Subcutaneous abdominal adipose tissue (tissue), 5 donors: ENCODE data around the gene SOX9.

ENCODE experiments used
- H3K27ac ChIP-seq: one replicate; pipeline ENCODE4 v1.7.0; 2013; ENCODE audit warnings: low read depth, mild to moderate bottlenecking, inconsistent platforms, low read length, moderate library complexity
- H3K27me3 ChIP-seq, 5 donors: one replicate each; pipeline ENCODE4 v1.7.0; 2013; ENCODE audit warnings: low read length in 5 of 5, inconsistent platforms in 1 of 5; ENCODE audit not compliant: control insufficient read depth in 5 of 5, insufficient read depth in 4 of 5
- H3K36me3 ChIP-seq, 5 donors: one replicate each; pipeline ENCODE4 v1.7.0; 2013; ENCODE audit warnings: low read length in 5 of 5; ENCODE audit not compliant: control insufficient read depth in 5 of 5, insufficient read depth in 5 of 5
- H3K4me1 ChIP-seq, 5 donors: one replicate each; pipeline ENCODE4 v1.7.0; 2013; ENCODE audit warnings: low read length in 5 of 5, mild to moderate bottlenecking in 3 of 5, moderate library complexity in 1 of 5; ENCODE audit not compliant: control insufficient read depth in 5 of 5, insufficient read depth in 5 of 5
- H3K4me3 ChIP-seq, 5 donors: one replicate each; pipeline ENCODE4 v1.7.0; 2013; ENCODE audit warnings: low read length in 5 of 5, low read depth in 1 of 5
- H3K9ac ChIP-seq, 5 donors: one replicate each; pipeline ENCODE4 v1.7.0; 2013; ENCODE audit warnings: low read length in 5 of 5, mild to moderate bottlenecking in 4 of 5, moderate library complexity in 3 of 5
- H3K9me3 ChIP-seq, 5 donors: one replicate each; pipeline ENCODE4 v1.7.0; 2013; ENCODE audit warnings: low read length in 5 of 5; ENCODE audit not compliant: control insufficient read depth in 5 of 5
- donor health status: healthy.
- donor health status: healthy.
- donor health status: healthy.
- donor health status: healthy.
- donor health status: healthy.

SOX9 gene

DNA sequence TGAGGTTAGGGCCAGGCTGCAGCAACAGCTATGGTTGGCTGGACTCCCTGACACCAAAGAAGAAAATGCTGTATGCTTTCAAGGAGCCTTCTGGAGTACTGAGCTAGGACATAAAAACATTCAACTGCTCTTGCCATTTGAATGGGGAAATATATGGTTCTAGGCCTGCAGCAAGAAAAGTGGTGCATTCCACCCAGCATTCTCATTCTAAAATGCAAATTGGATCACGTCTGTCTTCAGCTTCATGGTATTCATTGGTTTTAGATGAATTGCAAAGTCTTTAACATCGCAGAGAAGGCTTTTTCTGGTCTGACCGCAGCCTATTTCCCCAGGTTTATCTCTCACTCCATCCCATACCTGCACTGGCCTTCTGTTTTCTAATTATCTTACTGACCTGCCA, 27.1 kb upstream of the SOX9 start:
- Histone ChIP-seq H3K27ac (no peak overlapping the region), H3K9me3 (no peaks in the 10 kb centered on the region), H3K4me1 (no peaks in the 10 kb centered on the region), H3K9ac (no peak overlapping the region), H3K36me3 (no peaks in the 10 kb centered on the region), H3K4me3 (no peak overlapping the region), H3K27me3 (peaks cover 0 to 2% (median 0%) of the 10 kb centered on the region in 5 donors)

GRCh38 chr17:72095316-72095715, 25.5 kb upstream of the SOX9 start:
- H3K4me1 ChIP-seq, result no peaks in the 10 kb centered on the region
- H3K27ac ChIP-seq, result no peak overlapping the region
- no peak overlapping the region for H3K4me3 ChIP-seq
- H3K36me3 ChIP-seq, result no peaks in the 10 kb centered on the region
- H3K9ac ChIP-seq, result no peak overlapping the region
- H3K27me3 ChIP-seq, result peaks cover 0 to 2% (median 0%) of the 10 kb centered on the region in 5 donors
- H3K9me3 ChIP-seq, result no peaks in the 10 kb centered on the region

DNA sequence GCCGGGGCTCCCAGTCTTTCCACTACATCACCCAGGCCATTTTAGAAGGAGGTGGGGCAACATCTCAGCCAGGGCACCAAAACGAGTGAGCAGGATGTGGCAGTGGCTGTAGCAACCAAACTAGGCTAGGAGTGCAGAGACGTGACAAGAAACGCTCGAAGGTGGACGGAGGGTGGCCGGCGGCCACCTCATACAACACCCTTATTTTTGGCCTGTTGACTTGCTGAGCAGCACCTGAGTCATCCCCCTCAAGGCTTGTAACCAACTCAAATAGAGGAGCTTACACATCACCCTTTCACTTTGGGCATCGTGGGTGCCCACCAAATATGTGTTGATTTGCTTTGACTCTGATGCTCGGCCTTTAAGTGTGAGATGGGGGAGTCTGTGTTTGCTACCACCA, 23.7 kb upstream of the SOX9 start:
- no peaks in the 10 kb centered on the region for H3K36me3 ChIP-seq
- H3K9me3 ChIP-seq, result peaks cover 0 to 3% (median 0%) of the 10 kb centered on the region in 5 donors
- no peak overlapping the region for H3K27ac ChIP-seq
- no peak overlapping the region for H3K9ac ChIP-seq
- H3K4me1 ChIP-seq, result peaks cover 0 to 16% (median 0%) of the 10 kb centered on the region in 5 donors
- no peak overlapping the region for H3K4me3 ChIP-seq
- peaks cover 0 to 2% (median 0%) of the 10 kb centered on the region in 5 donors for H3K27me3 ChIP-seq

GRCh38 chr17:72099919-72100318, 20.9 kb upstream of the SOX9 start:
- H3K36me3 ChIP-seq, result no peaks in the 10 kb centered on the region
- peaks cover 0 to 2% (median 0%) of the 10 kb centered on the region in 5 donors for H3K27me3 ChIP-seq
- H3K4me1 ChIP-seq, result peaks cover 0 to 19% (median 0%) of the 10 kb centered on the region in 5 donors
- peaks cover 0 to 3% (median 0%) of the 10 kb centered on the region in 5 donors for H3K9me3 ChIP-seq
- no peak overlapping the region for H3K9ac ChIP-seq
- no peak overlapping the region for H3K27ac ChIP-seq
- H3K4me3 ChIP-seq, result no peak overlapping the region

DNA sequence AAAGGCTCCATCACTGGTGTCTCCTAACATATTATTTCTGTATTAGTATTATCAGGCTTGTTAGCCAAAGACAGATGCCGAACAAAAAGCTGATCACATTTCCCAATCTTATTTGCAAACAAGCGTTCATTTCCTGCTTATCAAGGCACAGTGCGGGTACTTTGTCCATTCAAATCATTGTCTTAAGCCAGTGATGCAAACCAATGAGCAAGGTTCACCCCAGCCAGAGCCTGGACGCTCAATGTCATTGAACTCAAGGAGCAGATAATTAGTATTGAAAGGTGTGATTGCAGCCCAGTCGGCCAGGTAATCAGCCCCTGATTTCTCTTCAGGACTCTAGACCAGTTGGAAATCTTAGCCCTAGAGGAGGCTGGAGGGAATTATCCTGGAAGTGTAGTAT, 20.4 kb upstream of the SOX9 start:
- Histone ChIP-seq H3K4me3 (no peak overlapping the region), H3K4me1 (peaks cover 0 to 19% (median 0%) of the 10 kb centered on the region in 5 donors), H3K27ac (no peak overlapping the region), H3K9me3 (peaks cover 0 to 3% (median 0%) of the 10 kb centered on the region in 5 donors), H3K36me3 (no peaks in the 10 kb centered on the region), H3K27me3 (peaks cover 0 to under 1% (median 0%) of the 10 kb centered on the region in 5 donors), H3K9ac (no peak overlapping the region)

- H3K36me3 ChIP-seq, result no peaks in the 10 kb centered on the region
- no peaks in the 10 kb centered on the region for H3K27me3 ChIP-seq
- H3K9me3 ChIP-seq, result peaks cover 0 to 3% (median 0%) of the 10 kb centered on the region in 5 donors
- H3K4me1 ChIP-seq, result peaks cover 0 to 19% (median 0%) of the 10 kb centered on the region in 5 donors
- no peak overlapping the region for H3K9ac ChIP-seq
- no peak overlapping the region for H3K27ac ChIP-seq
- H3K4me3 ChIP-seq, result no peak overlapping the region
These were observed 19.3 kb upstream of the SOX9 start for GRCh38 chr17:72101526-72101925.

GRCh38 chr17:72102366-72102765, 18.5 kb upstream of the SOX9 start:
- Histone ChIP-seq H3K36me3 (no peaks in the 10 kb centered on the region), H3K9me3 (peaks cover 0 to 3% (median 0%) of the 10 kb centered on the region in 5 donors), H3K4me3 (no peak overlapping the region), H3K27ac (no peak overlapping the region), H3K9ac (no peak overlapping the region), H3K27me3 (no peaks in the 10 kb centered on the region), H3K4me1 (peaks cover 0 to 19% (median 0%) of the 10 kb centered on the region in 5 donors)

GRCh38 chr17:72104164-72104862, 16.5 kb upstream of the SOX9 start:
- no peak overlapping the region for H3K9ac ChIP-seq
- no peak overlapping the region for H3K27ac ChIP-seq
- H3K4me3 ChIP-seq, result no peak overlapping the region
- peaks cover 0 to 19% (median 0%) of the 10 kb centered on the region in 5 donors for H3K4me1 ChIP-seq
- H3K36me3 ChIP-seq, result no peaks in the 10 kb centered on the region
- H3K27me3 ChIP-seq, result peaks cover 0 to 3% (median 0%) of the 10 kb centered on the region in 5 donors
- peaks cover 0 to 3% (median 0%) of the 10 kb centered on the region in 5 donors for H3K9me3 ChIP-seq

GRCh38 chr17:72104863-72105234, 16.0 kb upstream of the SOX9 start:
- Histone ChIP-seq H3K4me1 (peaks cover 0 to 19% (median 0%) of the 10 kb centered on the region in 5 donors), H3K9me3 (peaks cover 0 to 3% (median 0%) of the 10 kb centered on the region in 5 donors), H3K4me3 (no peak overlapping the region), H3K9ac (no peak overlapping the region), H3K27me3 (peaks cover 0 to 5% (median 0%) of the 10 kb centered on the region in 5 donors), H3K36me3 (no peaks in the 10 kb centered on the region), H3K27ac (no peak overlapping the region)

DNA sequence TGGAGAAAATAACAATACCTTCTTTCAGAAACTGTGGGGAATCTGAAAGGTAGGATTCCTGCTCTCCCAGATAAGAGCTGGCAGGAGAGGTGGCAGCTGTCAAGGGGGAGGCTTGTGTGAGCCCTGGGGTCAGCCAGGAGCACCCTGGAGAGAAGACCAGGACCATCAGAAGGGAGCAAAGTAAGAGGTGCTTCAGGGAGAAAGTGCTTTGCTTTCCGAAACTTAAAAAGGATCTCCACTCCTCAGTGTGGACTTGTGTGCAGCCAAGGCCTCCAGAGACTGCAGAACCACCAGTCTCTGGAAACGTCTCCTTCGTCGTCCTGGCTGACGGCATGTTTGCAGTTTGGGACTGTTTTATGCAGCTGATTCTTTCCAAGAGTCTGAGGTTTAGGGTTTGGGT, 13.7 kb upstream of the SOX9 start:
- Histone ChIP-seq H3K9me3 (no peaks in the 10 kb centered on the region), H3K9ac (no peak overlapping the region), H3K36me3 (no peaks in the 10 kb centered on the region), H3K4me1 (peaks cover 0 to 3% (median 0%) of the 10 kb centered on the region in 5 donors), H3K4me3 (no peak overlapping the region), H3K27me3 (peaks cover 0 to 23% (median 9%) of the 10 kb centered on the region in 5 donors), H3K27ac (no peak overlapping the region)
